Heart left ventricle (tissue), 16 donors: Measurements from ENCODE around the gene ACTR1B. TPM values are rescaled to one million over a fixed set of nuclear protein-coding genes. Genes with fewer than 3 reads are reported as not detected.
"Not testable (repeated sequence)": the region's sequence is repeated elsewhere in the genome, so short reads cannot be mapped to it uniquely, and the experiment has no call there.

Experiments
- ATAC-seq, 4 donors: fragments of 200-7000 bp; cut with Tn5 transposase; one replicate each; pipeline ENCODE4 v1.9.1; 2020 to 2022; ENCODE audit warnings: moderate library complexity in 4 of 4, mild to moderate bottlenecking in 3 of 4, moderate number of reproducible peaks in 1 of 4
- DNase-seq, 5 donors: peaks; one replicate each; pipeline ENCODE4 v3.0.0-alpha.2; 2020
- H3K27ac ChIP-seq, 12 donors: fragments of 200-600 bp; sonication (generic) in 4 of 12; one replicate each; pipeline versions ENCODE4 v1.5.0 to v1.8.0; 2016 to 2022; ENCODE audit warnings: mild to moderate bottlenecking in 2 of 12
- H3K27me3 ChIP-seq, 9 donors: fragments of 200-600 bp; sonication (generic) in 2 of 9; one replicate each; pipeline versions ENCODE4 v1.5.1 to v1.8.0; 2016 to 2022; ENCODE audit warnings: mild to moderate bottlenecking in 3 of 9
- H3K36me3 ChIP-seq, 9 donors: fragments of 200-600 bp; sonication (generic) in 2 of 9; one replicate each; pipeline versions ENCODE4 v1.5.0 to v1.8.0; 2018 to 2022; ENCODE audit warnings: mild to moderate bottlenecking in 2 of 9
- H3K4me1 ChIP-seq, 12 donors: fragments of 200-600 bp; sonication (generic) in 4 of 12; one replicate each; pipeline versions ENCODE4 v1.5.0 to v1.8.0; 2016 to 2022; ENCODE audit warnings: mild to moderate bottlenecking in 3 of 12
- H3K4me3 ChIP-seq, 12 donors: fragments of 200-600 bp; sonication (generic) in 4 of 12; one replicate each; pipeline versions ENCODE4 v1.5.0 to v1.8.0; 2017 to 2022; ENCODE audit warnings: mild to moderate bottlenecking in 9 of 12, moderate library complexity in 4 of 12
- H3K9me3 ChIP-seq, 12 donors: fragments of 200-600 bp; sonication (generic) in 4 of 12; one replicate each; pipeline versions ENCODE4 v1.5.0 to v1.8.0; 2016 to 2022; ENCODE audit warnings: mild to moderate bottlenecking in 1 of 12
- POLR2A ChIP-seq, 2 donors: fragments of 450-650 bp; IDR thresholded peaks; one replicate each; pipeline ENCODE4 v1.6.1; 2017; ENCODE audit warnings: antibody characterized with exemption in 2 of 2, mild to moderate bottlenecking in 2 of 2, moderate library complexity in 2 of 2
- WGBS, 4 donors: extraction: QIAGEN DNeasy Blood & Tissue Kit in 2 of 4; methylation state at CpG; one replicate each; pipeline versions ENCODE4 v1.1.5 to v1.1.7; 2013 to 2018; 5-methylcytosine and 5-hydroxymethylcytosine counted together
- intact Hi-C, 10 donors: fragments of 100-400 bp; cut with DNase I; formaldehyde crosslinking; loops; one replicate each; pipeline versions ENCODE4 v1.11.1 to v1.14.2; 2022
- polyA plus RNA-seq, 2 donors: library from polyadenylated mRNA; stranded (reverse); fragments of 200-250 nt; gene quantifications; one replicate each; pipeline ENCODE4 v1.2.3, GENCODE V29; 2013
- total RNA-seq, 9 donors: library from RNA; depleted of rRNA in 2 of 9; stranded (reverse); fragments of >200 nt in 2 of 9; fragmentation: NEBNext Ultra II Directional in 3 of 9; extraction: Animal tissue kit (Norgen Biotek cat#: 25700) in 3 of 9; gene quantifications; one replicate each; pipeline versions ENCODE4 v1.1.0 to v1.2.4, GENCODE V29; 2016 to 2023
- TF ChIP-seq, protein P1 (sequence below), 12 donors: fragments of 200-600 bp; sonication (generic) in 4 of 12; IDR thresholded peaks; one replicate each; pipeline versions ENCODE4 v1.5.0 to v1.8.0; 2018 to 2022; ENCODE audit warnings: antibody characterized with exemption in 12 of 12, mild to moderate bottlenecking in 5 of 12
- donor health status: ischemic (EF 13 %, LVEDD 7.1; RV severe dilation, severe dysfunction).
- donor health status: healthy with polysubstance abuse.
- donor health status: DM: no; HTN: yes; CAD: no.
- donor health status: DM: no; HTN: no; CAD: no.
- donor health status: ischemic (EF 25% LVEDD 6.9; RV normal size, moderate dysfunction).
- donor health status: ischemic (EF 25% LVEDD 5.7; RV mildly dilated, moderate dysfunction).
- donor health status: healthy.
- donor health status: DM: yes; HTN: yes; CAD: no.
- donor health status: ischemic (EF 35%, LVEDD 5.7; RV mildly dilated, moderate dysfunction).
- donor health status: nonischemic (EF 11% LVEDD 7.7; RV severe dilation, severe dysfunction).
- donor health status: DM: yes; HTN: yes; CAD: no.
- donor health status: PGD.
- donor health status: ischemic (EF 29% LVEDD 5.4; RV normal size, mild dysfunction).
- donor health status: nonischemic (EF 23%, LVEDD 6.1; RV moderate dilation, normal function).

Gene ACTR1B
- total and polyA plus RNA-seq, 11 donors, result 48.7 to 94.9 (median 74.9) TPM

DNA sequence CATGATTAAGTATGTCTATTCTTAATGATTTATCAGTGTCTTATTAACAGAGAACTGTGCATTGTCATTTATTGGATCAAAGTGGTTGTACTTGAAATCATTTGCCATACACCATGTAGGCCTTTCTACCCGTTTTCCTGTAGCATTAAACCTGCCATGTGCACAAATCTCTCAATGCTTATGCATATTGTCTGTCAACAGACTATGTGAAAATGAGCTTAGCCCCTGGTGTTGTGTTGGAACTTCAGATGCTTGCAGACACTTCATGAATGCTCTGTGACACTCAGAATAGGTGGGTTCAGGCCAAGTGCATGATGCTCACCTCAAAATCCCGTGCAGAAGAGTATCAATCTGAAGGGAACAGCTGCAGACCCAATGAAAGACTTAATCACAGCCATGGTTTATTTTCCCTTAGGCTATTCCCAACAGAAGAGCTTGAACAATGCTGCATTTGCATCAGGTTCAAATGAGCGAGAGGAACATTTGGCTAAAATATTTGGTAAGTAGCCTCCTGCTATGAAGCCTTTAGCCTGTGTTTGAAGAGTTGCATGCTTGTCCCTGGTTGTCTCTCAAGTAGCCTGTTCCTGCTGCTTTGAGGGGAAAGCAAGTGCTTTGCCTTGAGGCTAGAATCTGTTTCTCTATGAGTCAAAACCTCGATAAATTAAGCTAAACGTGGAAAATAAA lies 11.7 kb upstream of the ACTR1B start:
- intact Hi-C loops, result loop anchor here in 1 of 10 donors (5.0 kb wide), 1 partner anchor 33 kb away; no protein-coding TSS in a partner anchor
- H3K27ac ChIP-seq, result no peak overlapping the region
- H3K27me3 ChIP-seq, result peaks cover 0 to 2% (median 0%) of the 10 kb centered on the region in 9 donors
- H3K4me1 ChIP-seq, result no peaks in the 10 kb centered on the region
- DNase-seq, result no peak
- no peak overlapping the region for H3K4me3 ChIP-seq
- no peak for TF ChIP-seq POLR2A (IDR thresholded peaks at IDR 0.05)
- TF ChIP-seq, protein P1, sequence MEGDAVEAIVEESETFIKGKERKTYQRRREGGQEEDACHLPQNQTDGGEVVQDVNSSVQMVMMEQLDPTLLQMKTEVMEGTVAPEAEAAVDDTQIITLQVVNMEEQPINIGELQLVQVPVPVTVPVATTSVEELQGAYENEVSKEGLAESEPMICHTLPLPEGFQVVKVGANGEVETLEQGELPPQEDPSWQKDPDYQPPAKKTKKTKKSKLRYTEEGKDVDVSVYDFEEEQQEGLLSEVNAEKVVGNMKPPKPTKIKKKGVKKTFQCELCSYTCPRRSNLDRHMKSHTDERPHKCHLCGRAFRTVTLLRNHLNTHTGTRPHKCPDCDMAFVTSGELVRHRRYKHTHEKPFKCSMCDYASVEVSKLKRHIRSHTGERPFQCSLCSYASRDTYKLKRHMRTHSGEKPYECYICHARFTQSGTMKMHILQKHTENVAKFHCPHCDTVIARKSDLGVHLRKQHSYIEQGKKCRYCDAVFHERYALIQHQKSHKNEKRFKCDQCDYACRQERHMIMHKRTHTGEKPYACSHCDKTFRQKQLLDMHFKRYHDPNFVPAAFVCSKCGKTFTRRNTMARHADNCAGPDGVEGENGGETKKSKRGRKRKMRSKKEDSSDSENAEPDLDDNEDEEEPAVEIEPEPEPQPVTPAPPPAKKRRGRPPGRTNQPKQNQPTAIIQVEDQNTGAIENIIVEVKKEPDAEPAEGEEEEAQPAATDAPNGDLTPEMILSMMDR (IDR thresholded peaks at IDR 0.05), result no peak
- no peaks in the 10 kb centered on the region for H3K9me3 ChIP-seq
- no peak for ATAC-seq
- no peaks in the 10 kb centered on the region for H3K36me3 ChIP-seq
- 90 to 96% (median 92%) methylated on average over 5 of the region's 5 CpGs for WGBS, 4 donors

DNA sequence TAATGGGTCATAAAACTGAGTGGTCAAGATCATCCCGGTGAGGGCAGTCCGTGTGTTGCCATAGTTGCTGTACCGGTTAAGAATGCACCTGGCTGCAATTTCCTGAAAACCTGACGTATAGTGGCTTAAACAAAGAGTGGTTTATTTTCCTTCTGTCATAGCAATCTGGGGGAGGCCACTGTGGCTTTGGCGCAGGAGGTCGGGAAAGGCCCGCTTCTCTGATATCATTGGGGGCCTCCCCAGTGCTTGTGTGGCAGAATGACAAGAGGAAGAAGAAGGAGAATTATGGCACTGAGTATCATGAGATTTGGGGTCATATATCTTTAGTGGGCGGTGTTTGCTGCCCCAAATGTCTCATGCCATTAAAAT lies 10.1 kb upstream of the ACTR1B start:
- TF ChIP-seq POLR2A (IDR thresholded peaks at IDR 0.05), result no peak
- TF ChIP-seq, protein P1 (IDR thresholded peaks at IDR 0.05), result no peak
- Histone ChIP-seq H3K4me1 (no peaks in the 10 kb centered on the region), H3K4me3 (no peak overlapping the region), H3K27ac (no peak overlapping the region), H3K27me3 (no peaks in the 10 kb centered on the region), H3K9me3 (no peaks in the 10 kb centered on the region), H3K36me3 (peaks cover 0 to 3% (median 0%) of the 10 kb centered on the region in 9 donors)
- ATAC-seq (no peak), DNase-seq (no peak)
- WGBS, 4 donors, result 82 to 89% (median 84%) methylated on average over 8 of the region's 8 CpGs
- intact Hi-C loops, result no loop called here

DNA sequence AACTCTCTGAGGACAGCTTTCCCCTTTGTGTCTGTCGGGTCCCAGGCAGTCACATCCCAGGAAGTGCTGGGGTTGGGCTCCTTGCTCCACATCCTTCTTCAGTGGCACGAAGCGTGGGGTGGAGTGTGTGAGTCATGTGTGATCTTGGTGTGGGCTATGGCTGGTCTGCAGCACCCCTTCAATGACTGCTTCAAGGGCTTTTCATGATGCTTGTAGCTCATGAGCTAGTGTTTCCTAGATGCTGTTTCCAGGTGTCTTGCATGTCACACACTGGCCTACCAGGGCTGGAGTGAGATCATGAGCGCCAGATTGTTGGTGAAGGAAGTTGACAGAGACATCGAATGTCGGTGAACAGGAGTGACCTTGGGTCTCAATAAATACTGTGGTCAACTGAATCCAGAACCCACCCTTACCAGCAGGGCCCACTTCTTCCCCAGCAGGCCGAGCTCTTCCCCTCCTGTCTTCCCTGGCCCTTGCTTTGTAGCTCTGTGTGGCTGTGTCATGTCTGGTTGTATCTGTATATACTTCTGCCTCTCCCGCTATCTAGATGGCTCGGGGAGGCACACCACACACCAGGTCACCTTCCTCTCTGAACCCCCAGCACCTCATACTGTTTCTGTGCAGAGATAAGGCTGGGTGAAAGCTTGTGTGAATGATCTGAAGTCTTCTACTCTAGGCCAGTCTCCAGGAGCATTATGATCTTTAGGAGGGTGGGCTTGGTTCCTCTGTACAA lies 9.5 kb upstream of the ACTR1B start:
- peaks cover 0 to 4% (median 0%) of the 10 kb centered on the region in 9 donors for H3K36me3 ChIP-seq
- ATAC-seq, result no peak
- TF ChIP-seq, protein P1 (IDR thresholded peaks at IDR 0.05), result no peak
- TF ChIP-seq POLR2A (IDR thresholded peaks at IDR 0.05), result no peak

DNA sequence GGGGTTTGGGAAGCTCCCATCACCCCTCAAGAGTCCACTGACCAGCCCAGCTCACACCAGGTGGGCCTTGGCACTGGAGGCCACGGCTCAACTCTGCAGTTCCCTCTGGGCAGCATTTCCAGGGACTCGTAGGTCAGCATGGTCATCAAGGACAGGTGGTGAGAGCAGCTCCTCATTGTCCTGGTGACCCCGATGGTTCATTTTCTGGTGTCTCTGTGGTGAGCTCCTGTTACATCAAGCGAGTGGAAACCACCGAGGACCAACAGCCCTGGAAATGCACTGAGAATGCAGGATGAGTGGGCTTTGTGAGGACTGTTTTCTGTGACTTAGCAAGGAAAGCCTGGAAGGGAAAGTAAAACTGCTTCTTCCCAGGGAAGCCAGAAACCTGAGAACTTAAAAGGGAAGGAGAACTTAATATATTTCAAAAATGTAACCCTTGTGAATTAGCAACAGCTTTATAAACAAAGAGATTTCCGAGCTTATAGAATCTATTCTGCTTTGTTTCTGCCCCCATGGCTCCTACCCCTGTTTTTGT lies 8.8 kb upstream of the ACTR1B start:
- intact Hi-C loops, DNase-seq, H3K27ac ChIP-seq, H3K27me3 ChIP-seq, ATAC-seq, H3K4me3 ChIP-seq, H3K4me1 ChIP-seq, H3K36me3 ChIP-seq, H3K9me3 ChIP-seq: not testable (repeated sequence)
- WGBS, 4 donors, result 92 to 96% (median 93%) methylated on average over 5 to 6 of the region's 6 CpGs

More for the DNA sequence above, 9.5 kb upstream of the ACTR1B start:
- Histone ChIP-seq H3K4me3 (no peak overlapping the region), H3K27ac (no peak overlapping the region), H3K4me1 (no peaks in the 10 kb centered on the region), H3K27me3 (no peaks in the 10 kb centered on the region), H3K9me3 (no peaks in the 10 kb centered on the region)
- intact Hi-C loops, result no loop called here
- 84 to 85% (median 84%) methylated on average over 9 of the region's 9 CpGs for WGBS, 4 donors
- DNase-seq, result no peak
